ENCODE data around the gene ANKRD53. TPM values are rescaled to one million over a fixed set of nuclear protein-coding genes. Genes with fewer than 3 reads are reported as not detected.

The ANKRD53 gene
- polyA plus RNA-seq, 1 of the 3 experiments (the other 2 are of a cell fraction) = 0.58 TPM

GRCh38 chr2:70936979-70937811 lies 41.2 kb upstream of the ANKRD53 start:
- Histone ChIP-seq H3K9me2 (no peaks in the 10 kb centered on the region), H2AFZ (ENCODE audit: low read depth) (no peak overlapping the region), H3K9ac (no peak overlapping the region), H3K9me3 (no peaks in the 10 kb centered on the region), H3K27me3 (ENCODE audit: insufficient read depth) (no peaks in the 10 kb centered on the region), H3K27ac (ENCODE audit: low read depth in 2 of 2, low read length in 1 of 2) (no peak overlapping the region), H4K20me1 (ENCODE audit: insufficient read depth) (no peaks in the 10 kb centered on the region), H3K4me3 (ENCODE audit: low read depth in 2 of 2, low read length in 1 of 2) (no peak overlapping the region), H3K36me3 (replicated peaks in 1 of 2; ENCODE audit: control insufficient read depth in 1 of 2, insufficient read depth in 2 of 2, low read length in 1 of 2) (no peaks in the 10 kb centered on the region), H3K4me1 (ENCODE audit: control insufficient read depth in 1 of 2, insufficient read depth in 2 of 2, low read depth in 1 of 2, low read length in 1 of 2) (peaks cover 0 to 5% of the 10 kb centered on the region in 2 experiments; a peak in 1 of 4 replicates), H3K4me2 (no peak overlapping the region), H3K79me2 (ENCODE audit: insufficient read depth) (no peaks in the 10 kb centered on the region), H3F3A (replicated peaks; ENCODE audit: insufficient read depth) (no peaks in the 10 kb centered on the region)
- no peak for TF ChIP-seq RAD21 (IDR thresholded peaks at IDR 0.05; ENCODE audit: low read length)
- no peak for TF ChIP-seq EP300 (IDR thresholded peaks at IDR 0.05; ENCODE audit: borderline replicate concordance in 1 of 2, low read depth in 1 of 2, low read length in 1 of 2)
- no peak for TF ChIP-seq ELF1 (IDR thresholded peaks at IDR 0.05)
- no peak for TF ChIP-seq MEF2A (IDR thresholded peaks at IDR 0.05; ENCODE audit: borderline replicate concordance, low read depth)
- no peak for TF ChIP-seq EZH2phosphoT487 (IDR thresholded peaks at IDR 0.05; ENCODE audit: borderline replicate concordance, low read depth)
- TF ChIP-seq NFIC (IDR thresholded peaks at IDR 0.05; ENCODE audit: borderline replicate concordance) = no peak
- no peak for TF ChIP-seq RFX5 (IDR thresholded peaks at IDR 0.05; ENCODE audit: low read length)
- no peak for TF ChIP-seq FOSL2 (IDR thresholded peaks at IDR 0.05; ENCODE audit: borderline replicate concordance, low read depth)
- no peak for TF ChIP-seq GATA2 (CRISPR knock-in tag; IDR thresholded peaks at IDR 0.05)
- TF ChIP-seq TEAD4 (IDR thresholded peaks at IDR 0.05; ENCODE audit: borderline replicate concordance, insufficient read depth) = no peak
- TF ChIP-seq REST (IDR thresholded peaks at IDR 0.05; ENCODE audit: low read depth, low read length) = no peak
- no peak for TF ChIP-seq MXI1 (IDR thresholded peaks at IDR 0.05; ENCODE audit: low read depth, low read length)
- TF ChIP-seq GABPA (IDR thresholded peaks at IDR 0.05; ENCODE audit: low read depth) = no peak
- no peak for TF ChIP-seq SMC3 (IDR thresholded peaks at IDR 0.05; ENCODE audit: low read depth, low read length)
- no peak for TF ChIP-seq NRF1 (IDR thresholded peaks at IDR 0.05; ENCODE audit: low read depth, low read length)
- TF ChIP-seq YY1 (IDR thresholded peaks at IDR 0.05; ENCODE audit: low read depth) = no peak
- TF ChIP-seq PBX3 (IDR thresholded peaks at IDR 0.05) = no peak
- no peak for TF ChIP-seq SIN3A (IDR thresholded peaks at IDR 0.05; ENCODE audit: borderline replicate concordance, low read depth, low read length)
- no peak for TF ChIP-seq IRF3 (IDR thresholded peaks at IDR 0.05; ENCODE audit: low read depth, low read length)
- TF ChIP-seq, protein P1, sequence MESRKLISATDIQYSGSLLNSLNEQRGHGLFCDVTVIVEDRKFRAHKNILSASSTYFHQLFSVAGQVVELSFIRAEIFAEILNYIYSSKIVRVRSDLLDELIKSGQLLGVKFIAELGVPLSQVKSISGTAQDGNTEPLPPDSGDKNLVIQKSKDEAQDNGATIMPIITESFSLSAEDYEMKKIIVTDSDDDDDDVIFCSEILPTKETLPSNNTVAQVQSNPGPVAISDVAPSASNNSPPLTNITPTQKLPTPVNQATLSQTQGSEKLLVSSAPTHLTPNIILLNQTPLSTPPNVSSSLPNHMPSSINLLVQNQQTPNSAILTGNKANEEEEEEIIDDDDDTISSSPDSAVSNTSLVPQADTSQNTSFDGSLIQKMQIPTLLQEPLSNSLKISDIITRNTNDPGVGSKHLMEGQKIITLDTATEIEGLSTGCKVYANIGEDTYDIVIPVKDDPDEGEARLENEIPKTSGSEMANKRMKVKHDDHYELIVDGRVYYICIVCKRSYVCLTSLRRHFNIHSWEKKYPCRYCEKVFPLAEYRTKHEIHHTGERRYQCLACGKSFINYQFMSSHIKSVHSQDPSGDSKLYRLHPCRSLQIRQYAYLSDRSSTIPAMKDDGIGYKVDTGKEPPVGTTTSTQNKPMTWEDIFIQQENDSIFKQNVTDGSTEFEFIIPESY (IDR thresholded peaks at IDR 0.05; ENCODE audit: borderline replicate concordance, low read depth) = no peak
- ChIA-PET CTCF (interaction anchor here (2.1 to 7.5 kb wide), 3 partner anchors 10 to 66 kb away, joined by 5 to 79 read pairs (median 20); no protein-coding TSS in a partner anchor), POLR2A (no interaction called here)
- 79% methylated on average over 6 of the region's 10 CpGs for WGBS (ENCODE audit: low lambda C conversion rate)
- no peak for DNase-seq
